ENCODE results near the gene FAIM2.
A peak's percentile ranks its signal among the peaks of the same experiment; 100 is the strongest.
"Not testable (repeated sequence)": the region's sequence is repeated elsewhere in the genome, so short reads cannot be mapped to it uniquely, and the experiment has no call there.

The FAIM2 gene

DNA sequence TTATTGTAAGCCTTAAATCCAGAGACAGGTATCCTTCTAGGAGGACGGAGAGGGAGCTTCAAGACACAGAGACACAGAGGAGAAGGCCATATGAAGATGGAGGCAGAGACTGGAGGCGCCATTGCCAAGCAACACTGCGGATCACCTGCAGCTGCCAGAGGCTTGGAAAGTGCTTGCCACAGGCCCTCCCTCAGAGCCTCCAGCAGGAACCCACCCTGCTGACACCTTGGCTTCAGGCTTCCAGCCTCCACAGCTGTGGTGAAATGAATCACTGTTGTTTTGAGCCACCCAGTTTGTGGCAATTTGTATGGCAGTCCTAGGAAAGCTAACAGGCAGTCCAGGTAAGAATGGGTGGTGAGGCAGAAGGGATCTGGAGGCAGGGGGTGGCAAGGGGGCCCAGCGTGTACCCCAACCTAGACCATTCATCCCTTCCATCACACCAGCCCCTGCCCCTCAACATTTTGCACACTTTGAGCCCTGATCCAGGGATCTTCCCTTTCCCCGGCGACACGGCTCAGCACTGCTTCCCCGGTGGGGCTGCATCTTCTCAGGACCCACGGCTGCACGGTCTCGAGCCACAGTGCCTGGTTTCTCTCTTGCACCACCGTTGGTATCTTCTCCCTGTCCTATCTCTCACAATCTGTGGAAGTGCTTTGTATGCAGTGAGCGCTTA is 38.5 kb downstream of the FAIM2 start:
- TF ChIP-seq ZIC2 (tag by site-specific recombination; IDR thresholded peaks at IDR 0.05) (0 out of 2 replicates have a peak, but pooled peaks have one; percentile 21), ZNF548 (tag by site-specific recombination; IDR thresholded peaks at IDR 0.05) (peak; percentile 89), ZNF449 (tag by site-specific recombination; IDR thresholded peaks at IDR 0.05) (no peak)
- Histone ChIP-seq H3K4me1 (ENCODE audit: control insufficient read depth, insufficient read depth, low read length) (peaks cover 14% of the 10 kb centered on the region), H3K4me3 (ENCODE audit: low read depth, low read length) (no peak overlapping the region), H3K9me3 (ENCODE audit: control insufficient read depth, insufficient read depth, low read depth, low read length) (no peaks in the 10 kb centered on the region), H3K36me3 (ENCODE audit: control insufficient read depth in 2 of 2, insufficient read depth in 1 of 2, low read length in 2 of 2) (no peaks in the 10 kb centered on the region), H3K27ac (ENCODE audit: extremely low read depth, low read depth, low read length) (no peak overlapping the region)
- POLR2A ChIA-PET, result no interaction called here
- CTCF ChIA-PET, result interaction anchor here (0.6 to 6.1 kb wide), 13 partner anchors 15 to 223 kb away, joined by 3 to 99 read pairs (median 7); no protein-coding TSS in a partner anchor

DNA sequence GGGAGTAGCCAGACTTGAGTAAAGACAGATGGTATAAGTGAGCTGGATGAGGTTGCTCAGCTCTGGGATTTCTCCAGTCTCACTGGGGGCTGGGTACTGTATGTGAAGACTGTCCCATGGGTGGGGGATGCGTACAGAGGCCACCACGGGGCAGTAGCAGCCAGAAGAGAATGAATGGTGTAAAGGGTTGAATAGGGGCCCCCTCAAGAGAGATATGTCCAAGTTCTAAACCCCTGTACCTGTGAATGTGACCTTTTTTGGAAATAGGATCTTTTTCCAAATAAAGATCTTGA is 39.0 kb downstream of the FAIM2 start:
- CTCF ChIA-PET, result interaction anchor here (0.8 to 6.0 kb wide), 6 partner anchors 14 to 205 kb away, joined by 3 to 75 read pairs (median 4); no protein-coding TSS in a partner anchor
- no peaks in the 10 kb centered on the region for H3K36me3 ChIP-seq (ENCODE audit: control insufficient read depth in 2 of 2, insufficient read depth in 1 of 2, low read length in 2 of 2)
- H3K4me1 ChIP-seq (ENCODE audit: control insufficient read depth, insufficient read depth, low read length), result peaks cover 14% of the 10 kb centered on the region
- TF ChIP-seq ZNF843 (tag by site-specific recombination; IDR thresholded peaks at IDR 0.05) (no peak), ZNF830 (tag by site-specific recombination; IDR thresholded peaks at IDR 0.05; ENCODE audit: low read depth) (no peak), ZXDB (tag by site-specific recombination; IDR thresholded peaks at IDR 0.05) (no peak), ZNF23 (tag by site-specific recombination; IDR thresholded peaks at IDR 0.05; ENCODE audit: borderline replicate concordance) (no peak)
- POLR2A ChIA-PET, result no interaction called here
- no peak overlapping the region for H3K4me3 ChIP-seq (ENCODE audit: low read depth, low read length)
- H3K9me3 ChIP-seq (ENCODE audit: control insufficient read depth, insufficient read depth, low read depth, low read length), result no peaks in the 10 kb centered on the region
- H3K27ac ChIP-seq (ENCODE audit: extremely low read depth, low read depth, low read length), result no peak overlapping the region

DNA sequence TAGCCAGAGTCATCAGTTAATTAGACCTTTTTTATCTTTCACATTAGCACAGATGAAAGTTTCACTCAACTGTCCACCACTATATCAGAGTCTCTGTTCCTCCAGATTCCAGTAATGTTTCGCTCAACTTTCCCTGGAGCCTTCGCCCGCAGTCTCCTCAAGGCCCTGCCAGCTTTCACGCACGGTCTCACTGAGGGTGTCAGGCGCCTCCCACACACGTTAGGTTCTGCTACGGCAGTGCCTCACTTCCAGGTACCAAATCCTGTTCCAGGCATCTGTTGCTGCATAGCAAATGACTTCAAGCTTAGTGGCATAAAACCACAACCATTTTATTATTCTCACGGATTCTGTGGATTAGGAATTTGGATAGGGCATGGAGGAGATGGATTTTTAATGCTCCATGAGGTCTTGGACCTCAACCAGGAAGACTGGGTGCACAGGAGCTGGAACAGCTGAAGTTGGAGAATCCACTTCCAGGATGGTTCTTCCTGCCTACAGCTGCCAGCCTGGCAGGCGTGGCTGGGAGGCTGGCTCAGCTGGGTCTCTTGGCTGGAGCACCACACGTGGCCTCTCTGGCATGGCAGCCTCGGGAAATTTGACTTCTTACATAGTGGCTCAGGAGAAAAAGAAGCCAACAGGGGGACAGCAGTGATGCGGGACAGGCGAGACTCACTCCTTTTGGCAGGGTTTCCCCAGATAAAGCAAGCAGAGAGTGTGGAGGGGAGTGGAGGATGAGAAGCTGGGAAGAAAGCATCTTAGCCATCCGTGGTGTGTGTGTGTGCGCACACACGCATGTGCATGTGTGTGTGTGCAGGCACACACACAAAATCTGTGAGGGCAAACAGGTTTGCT is 39.5 kb downstream of the FAIM2 start:
- Histone ChIP-seq H3K4me1 (ENCODE audit: control insufficient read depth, insufficient read depth, low read length) (peaks cover 14% of the 10 kb centered on the region), H3K27ac (ENCODE audit: extremely low read depth, low read depth, low read length) (no peak overlapping the region), H3K4me3 (ENCODE audit: low read depth, low read length) (no peak overlapping the region), H3K9me3 (ENCODE audit: control insufficient read depth, insufficient read depth, low read depth, low read length) (no peaks in the 10 kb centered on the region), H3K36me3 (ENCODE audit: control insufficient read depth in 2 of 2, insufficient read depth in 1 of 2, low read length in 2 of 2) (no peaks in the 10 kb centered on the region)
- TF ChIP-seq ZNF585B (tag by site-specific recombination; IDR thresholded peaks at IDR 0.05) (no peak), ZSCAN4 (tag by site-specific recombination; IDR thresholded peaks at IDR 0.05) (peak; percentile 74), ZNF558 (tag by site-specific recombination; IDR thresholded peaks at IDR 0.05) (no peak), ZNF548 (tag by site-specific recombination; IDR thresholded peaks at IDR 0.05) (no peak), ZBTB1 (tag by site-specific recombination; IDR thresholded peaks at IDR 0.05) (no peak), SCRT2 (tag by site-specific recombination; IDR thresholded peaks at IDR 0.05) (peak; percentile 43; the same call in 1 of the 2 replicates)
- TF ChIP-seq, protein P1, sequence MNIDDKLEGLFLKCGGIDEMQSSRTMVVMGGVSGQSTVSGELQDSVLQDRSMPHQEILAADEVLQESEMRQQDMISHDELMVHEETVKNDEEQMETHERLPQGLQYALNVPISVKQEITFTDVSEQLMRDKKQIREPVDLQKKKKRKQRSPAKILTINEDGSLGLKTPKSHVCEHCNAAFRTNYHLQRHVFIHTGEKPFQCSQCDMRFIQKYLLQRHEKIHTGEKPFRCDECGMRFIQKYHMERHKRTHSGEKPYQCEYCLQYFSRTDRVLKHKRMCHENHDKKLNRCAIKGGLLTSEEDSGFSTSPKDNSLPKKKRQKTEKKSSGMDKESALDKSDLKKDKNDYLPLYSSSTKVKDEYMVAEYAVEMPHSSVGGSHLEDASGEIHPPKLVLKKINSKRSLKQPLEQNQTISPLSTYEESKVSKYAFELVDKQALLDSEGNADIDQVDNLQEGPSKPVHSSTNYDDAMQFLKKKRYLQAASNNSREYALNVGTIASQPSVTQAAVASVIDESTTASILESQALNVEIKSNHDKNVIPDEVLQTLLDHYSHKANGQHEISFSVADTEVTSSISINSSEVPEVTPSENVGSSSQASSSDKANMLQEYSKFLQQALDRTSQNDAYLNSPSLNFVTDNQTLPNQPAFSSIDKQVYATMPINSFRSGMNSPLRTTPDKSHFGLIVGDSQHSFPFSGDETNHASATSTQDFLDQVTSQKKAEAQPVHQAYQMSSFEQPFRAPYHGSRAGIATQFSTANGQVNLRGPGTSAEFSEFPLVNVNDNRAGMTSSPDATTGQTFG (tag by site-specific recombination; IDR thresholded peaks at IDR 0.05; ENCODE audit: borderline replicate concordance), result no peak
- ChIA-PET CTCF (interaction anchor here (0.8 to 6.0 kb wide), 9 partner anchors 14 to 205 kb away, joined by 3 to 75 read pairs (median 4); no protein-coding TSS in a partner anchor), POLR2A (no interaction called here)

GRCh38 chr12:49860921-49861320 is 42.8 kb downstream of the FAIM2 start:
- H3K27ac ChIP-seq (ENCODE audit: extremely low read depth, low read depth, low read length); CTCF ChIA-PET; POLR2A ChIA-PET; H3K4me3 ChIP-seq (ENCODE audit: low read depth, low read length); H3K4me1 ChIP-seq (ENCODE audit: control insufficient read depth, insufficient read depth, low read length); H3K36me3 ChIP-seq (ENCODE audit: control insufficient read depth in 2 of 2, insufficient read depth in 1 of 2, low read length in 2 of 2); H3K9me3 ChIP-seq (ENCODE audit: control insufficient read depth, insufficient read depth, low read depth, low read length): not testable (repeated sequence)

All from HEK293 (cell line).